ENCODE measurements around the gene HJURP. TPM values are rescaled to one million over a fixed set of nuclear protein-coding genes. Genes with fewer than 3 reads are reported as not detected.

HJURP gene
- total and polyA plus RNA-seq, 5 experiments from 2014 or later = not detected

GRCh38 chr2:233858331-233858730, 4.0 kb upstream of the HJURP start:
- peaks cover 0 to 7% (median 0%) of the 10 kb centered on the region in 3 donors for H3K36me3 Mint-ChIP-seq
- peaks cover 2 to 11% (median 4%) of the 10 kb centered on the region in 5 donors for H3K27me3 Mint-ChIP-seq
- H3K27ac Mint-ChIP-seq = no peak overlapping the region
- H3K9me3 Mint-ChIP-seq = peaks cover 0 to 14% (median 3%) of the 10 kb centered on the region in 9 donors
- POLR2A ChIA-PET = no interaction called here
- H3K4me1 Mint-ChIP-seq = peaks cover 7 to 21% (median 16%) of the 10 kb centered on the region in 4 donors
- ATAC-seq = no peak
- DNase-seq = no peak
- H3K4me3 Mint-ChIP-seq = no peak overlapping the region

GRCh38 chr2:233857511-233858141, 3.3 kb upstream of the HJURP start:
- Mint-ChIP-seq H3K4me1 (peaks cover 7 to 26% (median 17%) of the 10 kb centered on the region in 4 donors), H3K27me3 (peaks cover 2 to 14% (median 6%) of the 10 kb centered on the region in 5 donors), H3K36me3 (peaks cover 0 to 5% (median 0%) of the 10 kb centered on the region in 3 donors), H3K9me3 (peaks cover 0 to 7% (median 0%) of the 10 kb centered on the region in 9 donors), H3K27ac (no peak overlapping the region), H3K4me3 (peak overlapping the region in 2 of 10 donors; percentile 12 to 28)
- DNase-seq (peak in 9 of 10 donors; percentile 16 to 45 (median 32)), ATAC-seq (no peak)
- POLR2A ChIA-PET = no interaction called here

- H3K9me3 Mint-ChIP-seq = no peaks in the 10 kb centered on the region
- H3K27me3 Mint-ChIP-seq = peaks cover 0 to 10% (median 7%) of the 10 kb centered on the region in 5 donors
- POLR2A ChIA-PET = no interaction called here
- no peak for DNase-seq
- peaks cover 0 to 3% (median 0%) of the 10 kb centered on the region in 3 donors for H3K36me3 Mint-ChIP-seq
- ATAC-seq = no peak
- no peak overlapping the region for H3K27ac Mint-ChIP-seq
- H3K4me1 Mint-ChIP-seq = peaks cover 7 to 36% (median 17%) of the 10 kb centered on the region in 4 donors
- H3K4me3 Mint-ChIP-seq = peak overlapping the region in 6 of 10 donors; percentile 16 to 99 (median 59)
Measured at GRCh38 chr2:233856184-233856583, 1.8 kb upstream of the HJURP start.

- ATAC-seq = no peak
- Mint-ChIP-seq H3K36me3 (peaks cover 0 to 3% (median 0%) of the 10 kb centered on the region in 3 donors), H3K4me1 (peaks cover 7 to 36% (median 17%) of the 10 kb centered on the region in 4 donors), H3K9me3 (no peaks in the 10 kb centered on the region), H3K27ac (peak overlapping the region in 2 of 10 donors; percentile 68 to 73), H3K27me3 (peaks cover 0 to 10% (median 7%) of the 10 kb centered on the region in 5 donors), H3K4me3 (peak overlapping the region; percentile 2 to 99 (median 94))
- POLR2A ChIA-PET = no interaction called here
- no peak for DNase-seq
Measured at GRCh38 chr2:233855345-233855744, 1.0 kb upstream of the HJURP start.

GRCh38 chr2:233853883-233854240, 473 bp downstream of the HJURP start:
- H3K4me1 Mint-ChIP-seq = peaks cover 7 to 38% (median 17%) of the 10 kb centered on the region in 4 donors
- ATAC-seq (no peak), DNase-seq (peak in 1 of 10 donors; percentile 45)
- H3K36me3 Mint-ChIP-seq = peaks cover 0 to 3% (median 0%) of the 10 kb centered on the region in 3 donors
- peak overlapping the region; percentile 85 to 99 (median 94) for H3K4me3 Mint-ChIP-seq
- no peaks in the 10 kb centered on the region for H3K9me3 Mint-ChIP-seq
- POLR2A ChIA-PET = interaction anchor here (1.3 kb wide), 1 partner anchor 9 kb away, joined by 3 read pairs; no protein-coding TSS in a partner anchor
- peaks cover 0 to 10% (median 7%) of the 10 kb centered on the region in 5 donors for H3K27me3 Mint-ChIP-seq
- H3K27ac Mint-ChIP-seq = peak overlapping the region in 3 of 10 donors; percentile 19 to 49 (median 24)

GRCh38 chr2:233853353-233853752, 982 bp downstream of the HJURP start:
- DNase-seq (no peak), ATAC-seq (no peak)
- no peaks in the 10 kb centered on the region for H3K9me3 Mint-ChIP-seq
- H3K27me3 Mint-ChIP-seq = peaks cover 0 to 10% (median 8%) of the 10 kb centered on the region in 5 donors
- POLR2A ChIA-PET = no interaction called here
- H3K36me3 Mint-ChIP-seq = peaks cover 0 to 3% (median 0%) of the 10 kb centered on the region in 3 donors
- H3K27ac Mint-ChIP-seq = no peak overlapping the region
- peaks cover 7 to 43% (median 17%) of the 10 kb centered on the region in 4 donors for H3K4me1 Mint-ChIP-seq
- H3K4me3 Mint-ChIP-seq = peak overlapping the region; percentile 64 to 99 (median 94)

GRCh38 chr2:233852056-233852455, 2.3 kb downstream of the HJURP start:
- Mint-ChIP-seq H3K9me3 (no peaks in the 10 kb centered on the region), H3K36me3 (peaks cover 0 to 3% (median 0%) of the 10 kb centered on the region in 3 donors), H3K27ac (no peak overlapping the region), H3K4me1 (peaks cover 7 to 35% (median 16%) of the 10 kb centered on the region in 4 donors), H3K27me3 (peaks cover 0 to 14% (median 8%) of the 10 kb centered on the region in 5 donors), H3K4me3 (no peak overlapping the region)
- no peak for DNase-seq
- no peak for ATAC-seq
- POLR2A ChIA-PET = no interaction called here

GRCh38 chr2:233851169-233851568, 3.2 kb downstream of the HJURP start:
- Mint-ChIP-seq H3K36me3 (peaks cover 0 to 3% (median 0%) of the 10 kb centered on the region in 3 donors), H3K9me3 (no peaks in the 10 kb centered on the region), H3K4me1 (peaks cover 7 to 35% (median 16%) of the 10 kb centered on the region in 4 donors), H3K4me3 (no peak overlapping the region), H3K27me3 (peaks cover 0 to 14% (median 8%) of the 10 kb centered on the region in 5 donors), H3K27ac (no peak overlapping the region)
- ATAC-seq (no peak), DNase-seq (no peak)
- POLR2A ChIA-PET = no interaction called here

GRCh38 chr2:233850745-233851144, 3.6 kb downstream of the HJURP start:
- H3K4me3 Mint-ChIP-seq = no peak overlapping the region
- DNase-seq (no peak), ATAC-seq (no peak)
- peaks cover 0 to 3% (median 0%) of the 10 kb centered on the region in 3 donors for H3K36me3 Mint-ChIP-seq
- peaks cover 5 to 37% (median 16%) of the 10 kb centered on the region in 4 donors for H3K4me1 Mint-ChIP-seq
- H3K9me3 Mint-ChIP-seq = no peaks in the 10 kb centered on the region
- POLR2A ChIA-PET = no interaction called here
- no peak overlapping the region for H3K27ac Mint-ChIP-seq
- H3K27me3 Mint-ChIP-seq = peaks cover 0 to 14% (median 8%) of the 10 kb centered on the region in 5 donors

GRCh38 chr2:233849607-233850271, 4.6 kb downstream of the HJURP start:
- Mint-ChIP-seq H3K36me3 (peaks cover 0 to 3% (median 0%) of the 10 kb centered on the region in 3 donors), H3K27me3 (peaks cover 0 to 14% (median 8%) of the 10 kb centered on the region in 5 donors), H3K9me3 (no peaks in the 10 kb centered on the region), H3K27ac (no peak overlapping the region), H3K4me3 (no peak overlapping the region), H3K4me1 (peaks cover 4 to 36% (median 10%) of the 10 kb centered on the region in 4 donors)
- POLR2A ChIA-PET = no interaction called here
- DNase-seq (peak in 1 of 10 donors; percentile 38), ATAC-seq (no peak)

- peaks cover 0 to 26% (median 1%) of the 10 kb centered on the region in 4 donors for H3K4me1 Mint-ChIP-seq
- no peaks in the 10 kb centered on the region for H3K9me3 Mint-ChIP-seq
- DNase-seq (peak in 1 of 10 donors; percentile 49), ATAC-seq (no peak)
- peaks cover 0 to 10% (median 3%) of the 10 kb centered on the region in 5 donors for H3K27me3 Mint-ChIP-seq
- no peak overlapping the region for H3K4me3 Mint-ChIP-seq
- H3K27ac Mint-ChIP-seq = no peak overlapping the region
- POLR2A ChIA-PET = no interaction called here
- H3K36me3 Mint-ChIP-seq = no peaks in the 10 kb centered on the region
Measured at GRCh38 chr2:233848276-233848675, 6.1 kb downstream of the HJURP start.

- Mint-ChIP-seq H3K27me3 (peaks cover 0 to 8% (median 0%) of the 10 kb centered on the region in 5 donors), H3K4me1 (peaks cover 0 to 19% (median 0%) of the 10 kb centered on the region in 4 donors), H3K4me3 (no peak overlapping the region), H3K27ac (no peak overlapping the region), H3K9me3 (no peaks in the 10 kb centered on the region), H3K36me3 (no peaks in the 10 kb centered on the region)
- ATAC-seq (no peak), DNase-seq (no peak)
- POLR2A ChIA-PET = no interaction called here
Measured at GRCh38 chr2:233847248-233847898, 7.0 kb downstream of the HJURP start.

Data from naive thymus-derived CD8-positive, alpha-beta T cell (primary cell).